C4-2B (cell line): Measurements from ENCODE around the gene TRPV5.

ENCODE experiments used
- ZFX ChIP-seq: fragments of 450-650 bp; IDR thresholded peaks from 2 replicates; pipeline ENCODE4 v1.6.1; 2017
- TF ChIP-seq, protein P1 (sequence below): fragments of 450-650 bp; conservative IDR thresholded peaks from 2 replicates; pipeline ENCODE4 v1.5.1; 2017; ENCODE audit warnings: mild to moderate bottlenecking

DNA sequence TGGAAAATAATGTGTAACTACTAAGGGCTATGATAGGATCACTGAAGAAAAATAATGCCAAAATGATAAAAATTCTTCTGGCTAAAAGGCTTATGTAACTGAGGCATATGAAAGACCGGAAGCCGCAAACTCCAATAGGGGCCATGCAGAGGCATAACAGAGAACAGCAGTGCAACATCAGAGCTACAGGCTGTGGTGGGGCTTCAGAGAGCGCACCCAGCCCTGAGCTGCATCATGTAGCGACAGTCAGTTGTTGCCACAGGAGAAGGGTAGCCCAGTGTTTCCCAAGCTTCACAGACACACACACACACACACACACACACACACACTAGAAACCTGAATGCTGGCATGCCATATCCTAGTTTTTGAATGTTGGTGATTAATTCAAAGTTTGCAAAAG, 15.1 kb upstream of the TRPV5 start:
- TF ChIP-seq, protein P1, sequence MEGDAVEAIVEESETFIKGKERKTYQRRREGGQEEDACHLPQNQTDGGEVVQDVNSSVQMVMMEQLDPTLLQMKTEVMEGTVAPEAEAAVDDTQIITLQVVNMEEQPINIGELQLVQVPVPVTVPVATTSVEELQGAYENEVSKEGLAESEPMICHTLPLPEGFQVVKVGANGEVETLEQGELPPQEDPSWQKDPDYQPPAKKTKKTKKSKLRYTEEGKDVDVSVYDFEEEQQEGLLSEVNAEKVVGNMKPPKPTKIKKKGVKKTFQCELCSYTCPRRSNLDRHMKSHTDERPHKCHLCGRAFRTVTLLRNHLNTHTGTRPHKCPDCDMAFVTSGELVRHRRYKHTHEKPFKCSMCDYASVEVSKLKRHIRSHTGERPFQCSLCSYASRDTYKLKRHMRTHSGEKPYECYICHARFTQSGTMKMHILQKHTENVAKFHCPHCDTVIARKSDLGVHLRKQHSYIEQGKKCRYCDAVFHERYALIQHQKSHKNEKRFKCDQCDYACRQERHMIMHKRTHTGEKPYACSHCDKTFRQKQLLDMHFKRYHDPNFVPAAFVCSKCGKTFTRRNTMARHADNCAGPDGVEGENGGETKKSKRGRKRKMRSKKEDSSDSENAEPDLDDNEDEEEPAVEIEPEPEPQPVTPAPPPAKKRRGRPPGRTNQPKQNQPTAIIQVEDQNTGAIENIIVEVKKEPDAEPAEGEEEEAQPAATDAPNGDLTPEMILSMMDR: no peak
- TF ChIP-seq ZFX: no peak
